ENCODE data around the gene MBD4. TPM values are rescaled to one million over a fixed set of nuclear protein-coding genes. Genes with fewer than 3 reads are reported as not detected.

MBD4 gene
- total and polyA plus RNA-seq, 2 experiments from 2014 or later: 33.9 to 59.3 TPM

GRCh38 chr3:129433565-129433964 is 6.2 kb downstream of the MBD4 start:
- Histone ChIP-seq H3K27ac (ENCODE audit: low read depth) (no peak overlapping the region), H3K36me3 (ENCODE audit: insufficient read depth) (peaks cover 54% of the 10 kb centered on the region), H3K4me3 (no peak overlapping the region), H3K27me3 (ENCODE audit: insufficient read depth) (no peaks in the 10 kb centered on the region), H3K4me2 (no peak overlapping the region), H3K9me2 (ENCODE audit: insufficient read depth) (no peaks in the 10 kb centered on the region), H3K4me1 (ENCODE audit: insufficient read depth) (peaks cover 20% of the 10 kb centered on the region), H2AFZ (no peak overlapping the region), H3K79me2 (replicated peaks; ENCODE audit: insufficient read depth) (peaks cover 29% of the 10 kb centered on the region), H4K20me1 (replicated peaks; ENCODE audit: insufficient read depth) (peaks cover 7% of the 10 kb centered on the region; the same call in 1 of the 2 replicates), H3F3A (replicated peaks; ENCODE audit: low read depth) (peaks cover 8% of the 10 kb centered on the region; the same call in 1 of the 2 replicates)
- Mint-ChIP-seq H3K4me1 (peaks cover 23% of the 10 kb centered on the region), H3K4me3 (no peak overlapping the region), H3K27me3 (ENCODE audit: insufficient read depth, low read depth, poor library complexity) (peaks cover 2% of the 10 kb centered on the region), H3K36me3 (ENCODE audit: low read depth) (peaks cover 67% of the 10 kb centered on the region), H3K9me3 (no peaks in the 10 kb centered on the region), H3K27ac (no peak overlapping the region)
- ATAC-seq (no peak), DNase-seq (ENCODE audit: low spot score) (no peak)
- TF ChIP-seq ZNF114 (CRISPR knock-in tag; IDR thresholded peaks at IDR 0.05): no peak
- no peak for TF ChIP-seq STAT1 (IDR thresholded peaks at IDR 0.05; ENCODE audit: unreplicated experiment)
- TF ChIP-seq POLR2AphosphoS5 (IDR thresholded peaks at IDR 0.05; ENCODE audit: low read depth): no peak
- no peak for TF ChIP-seq CTCF (conservative IDR thresholded peaks at IDR 0.05; ENCODE audit: low read depth in 2 of 2)
- TF ChIP-seq EZH2 (IDR thresholded peaks at IDR 0.05; ENCODE audit: low read depth, unreplicated experiment): no peak
- TF ChIP-seq NANOG (IDR thresholded peaks at IDR 0.05; ENCODE audit: borderline replicate concordance): no peak
- no peak for TF ChIP-seq ETS1 (IDR thresholded peaks at IDR 0.05)
- TF ChIP-seq JUNB (IDR thresholded peaks at IDR 0.05; ENCODE audit: unreplicated experiment): no peak
- TF ChIP-seq ZNF462 (CRISPR knock-in tag; IDR thresholded peaks at IDR 0.05): no peak
- TF ChIP-seq REST (IDR thresholded peaks at IDR 0.05; ENCODE audit: unreplicated experiment): no peak
